GM12878 (cell line): ENCODE results near the gene IMMP2L. TPM values are rescaled to one million over a fixed set of nuclear protein-coding genes. Genes with fewer than 3 reads are reported as not detected.
A peak's percentile ranks its signal among the peaks of the same experiment; 100 is the strongest.

Source experiments
- ATAC-seq: fragments of 200-7000 bp; cut with Tn5 transposase; 3 replicates; pipeline ENCODE4 v1.9.1; 2020; ENCODE audit warnings: mild to moderate bottlenecking, moderate library complexity
- BruUV-seq: library from RNA; stranded (reverse); fragments of 400-500 nt; replicated peaks from 2 replicates; lab custom pipeline; 2021; lab: Mats Ljungman, UMichigan
- CTCF ChIA-PET: fragments of 300-600 bp; sonication (Branson Sonifier 250); formaldehyde crosslinking; extraction: SDS; loops from one replicate; lab custom pipeline; 2021; ENCODE audit warnings: inconsistent platforms; lab: Yijun Ruan, JAX
- POLR2A ChIA-PET: fragments of 350-600 bp; formaldehyde crosslinking; extraction: SDS; loops from one replicate; lab custom pipeline; 2021; ENCODE audit warnings: inconsistent platforms; lab: Charles Lee
- RAD21 ChIA-PET: fragments of 300-600 bp; sonication (Branson Sonifier 250); formaldehyde crosslinking; loops from one replicate; lab custom pipeline; 2023; ENCODE audit warnings: antibody characterized with exemption; ENCODE audit not compliant: unreplicated experiment; lab: Charles Lee
- SMC1A ChIA-PET: fragments of 300-600 bp; sonication (Branson Sonifier 250); formaldehyde crosslinking; loops from one replicate; lab custom pipeline; 2023; ENCODE audit not compliant: unreplicated experiment, uncharacterized antibody; lab: Charles Lee
- DNase-seq: peaks from one replicate; pipeline ENCODE4 v3.0.0-alpha.2; 2011; ENCODE audit warnings: low read depth, low spot score
- FAIRE-seq: peaks from 3 replicates; lab custom pipeline; 2011; peaks lifted over from hg19 to GRCh38; lab: Jason Lieb, UNC
- H2AFZ ChIP-seq: 2 replicates; pipeline ENCODE4 v1.6.0; 2011; ENCODE audit warnings: low read depth, low read length, control low read depth; ENCODE audit not compliant: control insufficient read depth
- H3K27ac ChIP-seq: 2 replicates; pipeline ENCODE4 v1.5.1; 2011; ENCODE audit warnings: control low read depth; ENCODE audit not compliant: control insufficient read depth, insufficient read depth
- H3K27me3 ChIP-seq, 2 experiments: replicated peaks in 1 of 2; 2 replicates each; pipeline versions ENCODE4 v1.6.0 to v1.6.1; 2011; ENCODE audit warnings: low read length in 1 of 2; ENCODE audit not compliant: control insufficient read depth in 2 of 2, insufficient read depth in 2 of 2
- H3K36me3 ChIP-seq, 2 experiments: 2 replicates each; pipeline ENCODE4 v1.5.1; 2011; ENCODE audit warnings: low read length in 1 of 2; ENCODE audit not compliant: control insufficient read depth in 2 of 2, insufficient read depth in 2 of 2
- H3K4me1 ChIP-seq: 2 replicates; pipeline ENCODE4 v1.6.1; 2011; ENCODE audit warnings: mild to moderate bottlenecking, low read length, moderate library complexity, mixed read lengths; ENCODE audit not compliant: control insufficient read depth, insufficient read depth
- H3K4me2 ChIP-seq: 2 replicates; pipeline ENCODE4 v1.6.0; 2011; ENCODE audit warnings: control low read depth; ENCODE audit not compliant: control insufficient read depth, insufficient read depth
- H3K4me3 ChIP-seq: fragments of 200-600 bp; sonication (generic); 2 replicates; pipeline ENCODE4 v1.5.1; 2016
- H3K79me2 ChIP-seq: 2 replicates; pipeline ENCODE4 v1.6.0; 2011; ENCODE audit warnings: low read length; ENCODE audit not compliant: control insufficient read depth, insufficient read depth
- H3K9ac ChIP-seq: 2 replicates; pipeline ENCODE4 v1.8.0; 2011; ENCODE audit warnings: low read length, control low read depth, mixed read lengths; ENCODE audit not compliant: control insufficient read depth, insufficient read depth
- H3K9me3 ChIP-seq: replicated peaks from 3 replicates; pipeline ENCODE4 v1.5.1; 2011; ENCODE audit warnings: mild to moderate bottlenecking, low read length; ENCODE audit not compliant: control insufficient read depth, insufficient read depth
- H4K20me1 ChIP-seq: 2 replicates; pipeline ENCODE4 v1.6.0; 2011; ENCODE audit not compliant: control insufficient read depth, insufficient read depth
- DPF2 ChIP-seq: fragments of 450-650 bp; IDR thresholded peaks from 2 replicates; pipeline ENCODE4 v1.6.1; 2017; ENCODE audit warnings: mild to moderate bottlenecking
- HCFC1 ChIP-seq: fragments of 150-350 bp; IDR thresholded peaks from 2 replicates; pipeline ENCODE4 v1.6.1; 2014; ENCODE audit warnings: low read length
- NBN ChIP-seq: fragments of 450-650 bp; IDR thresholded peaks from 2 replicates; pipeline ENCODE4 v1.6.1; 2016
- REST ChIP-seq: IDR thresholded peaks from 2 replicates; pipeline ENCODE4 v1.6.1; 2012; ENCODE audit warnings: mild to moderate bottlenecking, low read depth, low read length
- SMC3 ChIP-seq: IDR thresholded peaks from 2 replicates; pipeline ENCODE4 v1.6.1; 2011; ENCODE audit warnings: low read length, improper control_type of control experiment, borderline replicate concordance
- WGBS: methylation state at CpG from one replicate; pipeline ENCODE4 v1.1.6; 2016; ENCODE audit warnings: low lambda C conversion rate; ENCODE audit not compliant: insufficient replicate concordance, insufficient coverage; ENCODE audit errors: missing lambda C conversion rate; 5-methylcytosine and 5-hydroxymethylcytosine counted together
- in situ Hi-C: fragments of 300-500 bp; cut with MboI; formaldehyde crosslinking; loops from 9 replicates; pipeline ENCODE4 v1.14.3; 2018; ENCODE audit warnings: mixed read lengths
- intact Hi-C: fragments of 100-400 bp; cut with micrococcal nuclease; formaldehyde crosslinking; loops from one replicate; pipeline ENCODE4 v1.14.2; 2022; ENCODE audit not compliant: unreplicated experiment
- polyA plus RNA-seq, 11 experiments: library from polyadenylated mRNA; depleted of rRNA in 4 of 11; unstranded in 6 of 11; stranded (reverse) in 5 of 11; fragments of >200 nt; fragmentation: Nextera tagmentation in 4 of 11; fragmentation: Illumina TruSeq in 1 of 11; extraction: Ambion mirVana in 4 of 11; extraction: Trizol in 1 of 11; gene quantifications; 1 replicate in 1 of 11; 2 replicates in 10 of 11; pipeline versions ENCODE4 v1.2.1 to v1.2.3, GENCODE V29; 2011 to 2016; ENCODE audit warnings: inconsistent platforms in 2 of 11, missing spikeins in 2 of 11, low read depth in 1 of 11
- total RNA-seq, 4 experiments: library from RNA; depleted of rRNA in 3 of 4; stranded (reverse); fragments of >200 nt in 3 of 4; fragmentation: Illumina TruSeq in 1 of 4; extraction: Trizol in 1 of 4; gene quantifications; 2 replicates each; pipeline versions ENCODE4 v1.2.1 to v1.2.3, GENCODE V29; 2013 to 2021

Gene IMMP2L
- total and polyA plus RNA-seq, 10 of the 15 experiments (the other 5 are each of a cell fraction or from before 2014, with no cell fraction given) = 12.6 to 46.3 (median 19.6) TPM

DNA sequence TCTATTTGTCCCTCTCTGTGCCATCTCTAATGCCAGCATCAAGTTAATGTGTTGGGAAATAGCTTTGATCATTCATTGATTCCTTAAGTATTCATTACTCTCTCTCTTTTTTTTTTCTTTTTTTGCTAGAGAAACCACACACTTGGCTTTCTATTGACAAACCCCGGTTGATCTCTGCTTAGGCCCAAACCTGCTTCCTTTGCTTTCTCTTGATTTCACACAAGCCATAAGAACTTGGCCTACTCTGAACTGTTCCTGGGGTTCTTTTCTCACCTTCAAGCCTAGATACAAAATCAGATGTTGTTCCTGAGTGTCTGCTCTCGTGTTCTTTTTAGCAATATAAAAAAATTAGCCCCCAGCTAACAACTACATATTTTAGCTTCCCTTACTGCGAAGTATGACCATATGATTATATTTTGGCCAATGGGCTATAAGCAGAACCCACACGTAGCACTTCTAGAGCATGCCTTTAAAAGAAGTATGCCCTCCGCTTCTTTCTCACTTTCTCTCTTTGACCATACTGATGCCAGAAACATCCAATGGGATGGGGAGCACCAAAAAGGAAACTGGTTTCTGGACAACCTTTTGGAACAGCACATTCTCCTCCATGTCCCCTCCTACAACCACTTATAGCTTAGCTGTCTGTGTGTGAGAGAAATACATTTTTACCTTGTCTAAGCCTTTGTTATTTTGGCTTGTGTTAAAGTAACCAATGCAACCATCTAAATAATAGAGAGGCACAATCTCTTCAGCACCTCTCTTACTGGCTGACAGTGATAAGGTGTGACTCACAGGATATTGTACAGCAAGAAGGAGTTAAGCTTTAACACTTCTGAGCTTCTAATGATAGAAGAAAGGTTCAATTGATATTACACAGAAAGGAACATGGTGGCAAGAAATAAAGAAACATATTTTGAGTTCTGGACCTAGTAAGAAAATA is 568.0 kb downstream of the IMMP2L start:
- ChIA-PET POLR2A (no interaction called here), SMC1A (interaction anchor here (0.6 to 1.4 kb wide), 4 partner anchors 11 to 386 kb away, joined by 3 to 5 read pairs (median 4); no protein-coding TSS in a partner anchor)
- ATAC-seq = no peak

More for the DNA sequence above, 568.0 kb downstream of the IMMP2L start:
- Histone ChIP-seq H4K20me1 (no peaks in the 10 kb centered on the region), H3K4me3 (no peak overlapping the region), H3K27ac (no peak overlapping the region), H3K9me3 (no peaks in the 10 kb centered on the region), H3K4me2 (no peak overlapping the region), H3K27me3 (no peaks in the 10 kb centered on the region), H2AFZ (no peak overlapping the region), H3K4me1 (no peaks in the 10 kb centered on the region), H3K36me3 (no peaks in the 10 kb centered on the region), H3K9ac (no peak overlapping the region), H3K79me2 (no peaks in the 10 kb centered on the region)
- DNase-seq (no peak), FAIRE-seq (peak; percentile 44)
- ChIA-PET RAD21 (no interaction called here), CTCF (no interaction called here)
- WGBS = 55% methylated on average over 5 of the region's 5 CpGs
- no peak for TF ChIP-seq SMC3
- no peak for TF ChIP-seq DPF2
- no peak for TF ChIP-seq REST
- no peak for TF ChIP-seq NBN
- no peak for TF ChIP-seq HCFC1
- intact Hi-C loops (no loop called here), in situ Hi-C loops (no loop called here)
- no TSS peak for BruUV-seq
